Mesenchymal stem cell (in vitro differentiated cells and primary cell): Measurements from ENCODE around the gene ZNF407.

Experiments
- DNase-seq: peaks from one replicate; pipeline ENCODE4 v3.0.0-alpha.2; 2013
- H2AFZ ChIP-seq: one replicate; pipeline ENCODE4 v1.6.1; 2013; ENCODE audit warnings: low read depth, mild to moderate bottlenecking, control low read depth, inconsistent platforms, low read length, moderate library complexity
- H2AK5ac ChIP-seq: 2 replicates; pipeline ENCODE4 v1.6.1; 2013; ENCODE audit warnings: low read length, moderate library complexity, mild to moderate bottlenecking, inconsistent platforms; ENCODE audit not compliant: severe bottlenecking
- H2BK120ac ChIP-seq: one replicate; pipeline ENCODE4 v1.6.1; 2013; ENCODE audit warnings: low read depth, mild to moderate bottlenecking, inconsistent platforms, low read length, moderate library complexity
- H2BK12ac ChIP-seq, 2 experiments: one replicate each; pipeline ENCODE4 v1.6.1; 2013; ENCODE audit warnings: inconsistent platforms in 2 of 2, low read length in 2 of 2, mild to moderate bottlenecking in 2 of 2, moderate library complexity in 2 of 2, control low read depth in 1 of 2
- H2BK15ac ChIP-seq: one replicate; pipeline ENCODE4 v1.6.1; 2013; ENCODE audit warnings: mild to moderate bottlenecking, low read depth, inconsistent platforms; ENCODE audit not compliant: poor library complexity, severe bottlenecking
- H2BK5ac ChIP-seq: 2 replicates; pipeline ENCODE4 v1.6.1; 2013; ENCODE audit warnings: low read depth, mild to moderate bottlenecking, low read length, control low read depth, inconsistent platforms; ENCODE audit not compliant: poor library complexity, severe bottlenecking
- H3K14ac ChIP-seq, 2 experiments: one replicate each; pipeline ENCODE4 v1.6.1; 2013; ENCODE audit warnings: inconsistent platforms in 2 of 2, low read length in 2 of 2, control low read depth in 1 of 2, mild to moderate bottlenecking in 1 of 2, moderate library complexity in 1 of 2
- H3K18ac ChIP-seq, 2 experiments: one replicate each; pipeline ENCODE4 v1.6.1; 2013; ENCODE audit warnings: inconsistent platforms in 2 of 2, low read length in 2 of 2, control low read depth in 1 of 2, low read depth in 1 of 2, mild to moderate bottlenecking in 1 of 2
- H3K23ac ChIP-seq, 2 experiments: one replicate each; pipeline ENCODE4 v1.6.1; 2013; ENCODE audit warnings: inconsistent platforms in 2 of 2, low read length in 2 of 2, mild to moderate bottlenecking in 2 of 2, moderate library complexity in 2 of 2, control low read depth in 1 of 2
- H3K27ac ChIP-seq: 2 replicates; pipeline ENCODE4 v1.5.1; 2013; ENCODE audit warnings: mild to moderate bottlenecking, moderate library complexity, low read length, control low read depth, inconsistent platforms; ENCODE audit not compliant: poor library complexity, severe bottlenecking
- H3K27me3 ChIP-seq, 2 experiments: 2 replicates each; pipeline versions ENCODE4 v1.6.1 to v1.7.0; 2013; ENCODE audit warnings: low read length in 2 of 2, mild to moderate bottlenecking in 2 of 2, moderate library complexity in 2 of 2, control low read depth in 1 of 2, inconsistent platforms in 1 of 2; ENCODE audit not compliant: control insufficient read depth in 1 of 2, insufficient read depth in 1 of 2
- H3K36me3 ChIP-seq, 2 experiments: 2 replicates each; pipeline versions ENCODE4 v1.6.1 to v1.7.0; 2013; ENCODE audit warnings: low read length in 2 of 2, control low read depth in 1 of 2, inconsistent platforms in 1 of 2, low read depth in 1 of 2, mild to moderate bottlenecking in 1 of 2; ENCODE audit not compliant: insufficient read depth in 2 of 2, control insufficient read depth in 1 of 2
- H3K4ac ChIP-seq, 2 experiments: one replicate each; pipeline ENCODE4 v1.6.1; 2013; ENCODE audit warnings: inconsistent platforms in 2 of 2, low read length in 2 of 2, mild to moderate bottlenecking in 2 of 2, moderate library complexity in 2 of 2, control low read depth in 1 of 2, low read depth in 1 of 2
- H3K4me1 ChIP-seq: 2 replicates; pipeline ENCODE4 v1.6.1; 2013; ENCODE audit warnings: low read depth, low read length, control low read depth; ENCODE audit not compliant: control insufficient read depth, insufficient read depth
- H3K4me2 ChIP-seq: 2 replicates; pipeline ENCODE4 v1.6.1; 2013; ENCODE audit warnings: low read length, mild to moderate bottlenecking, inconsistent platforms; ENCODE audit not compliant: poor library complexity, severe bottlenecking
- H3K4me3 ChIP-seq, 2 experiments: 2 replicates each; pipeline versions ENCODE4 v1.5.1 to v1.7.0; 2013; ENCODE audit warnings: low read length in 2 of 2, mild to moderate bottlenecking in 2 of 2, control low read depth in 1 of 2, low read depth in 1 of 2; ENCODE audit not compliant: insufficient read depth in 1 of 2
- H3K79me1 ChIP-seq: replicated peaks from 2 replicates; pipeline ENCODE4 v1.6.1; 2013; ENCODE audit warnings: mild to moderate bottlenecking, control low read depth, low read length, inconsistent platforms; ENCODE audit not compliant: poor library complexity, severe bottlenecking
- H3K9ac ChIP-seq: 2 replicates; pipeline ENCODE4 v1.7.0; 2013; ENCODE audit warnings: mild to moderate bottlenecking, low read length, moderate library complexity
- H3K9me3 ChIP-seq: 2 replicates; pipeline ENCODE4 v1.7.0; 2013; ENCODE audit warnings: mild to moderate bottlenecking, low read length; ENCODE audit not compliant: control insufficient read depth
- H4K8ac ChIP-seq: one replicate; pipeline ENCODE4 v1.6.1; 2013; ENCODE audit warnings: inconsistent platforms, mild to moderate bottlenecking, low read length, moderate library complexity
- H4K91ac ChIP-seq: one replicate; pipeline ENCODE4 v1.6.1; 2013; ENCODE audit warnings: mild to moderate bottlenecking, low read length, inconsistent platforms
- WGBS: methylation state at CpG from one replicate; pipeline ENCODE4 v1.1.7; 2013; ENCODE audit warnings: mixed read lengths; 5-methylcytosine and 5-hydroxymethylcytosine counted together

Gene ZNF407

GRCh38 chr18:74775239-74775638, 177.6 kb downstream of the ZNF407 start:
- H3K4ac ChIP-seq: no peak overlapping the region
- DNase-seq: peak; percentile 55
- H2AFZ ChIP-seq: no peak overlapping the region
- H3K4me3 ChIP-seq: no peak overlapping the region
- H3K4me1 ChIP-seq: no peaks in the 10 kb centered on the region
- H3K23ac ChIP-seq: no peak overlapping the region
- no peak overlapping the region for H2AK5ac ChIP-seq
- H2BK5ac ChIP-seq: no peak overlapping the region
- no peak overlapping the region for H4K91ac ChIP-seq
- no peak overlapping the region for H3K27ac ChIP-seq
- 100% methylated on average over 1 of the region's 3 CpGs for WGBS
- no peaks in the 10 kb centered on the region for H3K27me3 ChIP-seq
- H3K36me3 ChIP-seq: no peaks in the 10 kb centered on the region
- no peak overlapping the region for H2BK120ac ChIP-seq
- no peak overlapping the region for H2BK15ac ChIP-seq
- no peak overlapping the region for H3K9ac ChIP-seq
- H3K18ac ChIP-seq: no peak overlapping the region
- H3K14ac ChIP-seq: no peak overlapping the region
- H3K9me3 ChIP-seq: no peaks in the 10 kb centered on the region
- H4K8ac ChIP-seq: no peak overlapping the region
- no peak overlapping the region for H3K4me2 ChIP-seq
- H2BK12ac ChIP-seq: no peak overlapping the region
- H3K79me1 ChIP-seq: peaks cover 2% of the 10 kb centered on the region

GRCh38 chr18:74778191-74778847, 180.6 kb downstream of the ZNF407 start:
- Histone ChIP-seq H3K27ac (no peak overlapping the region), H3K4me1 (no peaks in the 10 kb centered on the region), H2BK12ac (no peak overlapping the region), H4K8ac (no peak overlapping the region), H3K9ac (no peak overlapping the region), H3K4ac (no peak overlapping the region), H3K23ac (no peak overlapping the region), H2BK120ac (no peak overlapping the region), H3K4me3 (no peak overlapping the region), H2BK5ac (no peak overlapping the region), H2BK15ac (no peak overlapping the region), H3K27me3 (no peaks in the 10 kb centered on the region), H2AK5ac (no peak overlapping the region), H4K91ac (no peak overlapping the region), H3K36me3 (peaks cover 0 to under 1% of the 10 kb centered on the region in 2 experiments), H3K79me1 (no peaks in the 10 kb centered on the region), H3K4me2 (no peak overlapping the region), H3K14ac (no peak overlapping the region), H3K9me3 (no peaks in the 10 kb centered on the region), H2AFZ (no peak overlapping the region), H3K18ac (no peak overlapping the region)
- no peak for DNase-seq
- WGBS: 95% methylated on average over 6 of the region's 6 CpGs

GRCh38 chr18:74784752-74785151, 187.1 kb downstream of the ZNF407 start:
- no peak for DNase-seq

GRCh38 chr18:74785632-74786031, 188.0 kb downstream of the ZNF407 start:
- no peak for DNase-seq
- Histone ChIP-seq H2BK15ac (no peak overlapping the region), H3K79me1 (no peaks in the 10 kb centered on the region), H3K23ac (no peak overlapping the region), H3K14ac (peak overlapping the region in 1 of 2 experiments; percentile 2), H2BK12ac (no peak overlapping the region), H3K36me3 (peaks cover 3 to 15% of the 10 kb centered on the region in 2 experiments), H3K4me3 (no peak overlapping the region), H2BK5ac (no peak overlapping the region), H3K18ac (no peak overlapping the region), H3K27ac (no peak overlapping the region), H4K8ac (peak overlapping the region; percentile 12), H3K4me1 (no peaks in the 10 kb centered on the region), H4K91ac (no peak overlapping the region), H3K4ac (no peak overlapping the region), H3K4me2 (no peak overlapping the region), H3K9ac (no peak overlapping the region), H2BK120ac (no peak overlapping the region), H2AK5ac (no peak overlapping the region), H3K27me3 (no peaks in the 10 kb centered on the region), H3K9me3 (no peaks in the 10 kb centered on the region), H2AFZ (no peak overlapping the region)
- WGBS: 96% methylated on average over 5 of the region's 6 CpGs

More at GRCh38 chr18:74784752-74785151, 187.1 kb downstream of the ZNF407 start:
- H3K23ac ChIP-seq: no peak overlapping the region
- 95% methylated on average over 3 of the region's 6 CpGs for WGBS
- H3K36me3 ChIP-seq: peaks cover 3 to 15% of the 10 kb centered on the region in 2 experiments
- no peak overlapping the region for H2AK5ac ChIP-seq
- no peak overlapping the region for H3K9ac ChIP-seq
- no peak overlapping the region for H2BK12ac ChIP-seq
- H2AFZ ChIP-seq: no peak overlapping the region
- H3K4ac ChIP-seq: no peak overlapping the region
- H3K4me3 ChIP-seq: no peak overlapping the region
- no peak overlapping the region for H4K91ac ChIP-seq
- H3K27ac ChIP-seq: no peak overlapping the region
- H3K14ac ChIP-seq: no peak overlapping the region
- H3K4me2 ChIP-seq: no peak overlapping the region
- H3K18ac ChIP-seq: no peak overlapping the region
- H2BK15ac ChIP-seq: no peak overlapping the region
- H2BK120ac ChIP-seq: no peak overlapping the region
- H3K79me1 ChIP-seq: no peaks in the 10 kb centered on the region
- H2BK5ac ChIP-seq: no peak overlapping the region
- H3K9me3 ChIP-seq: no peaks in the 10 kb centered on the region
- no peak overlapping the region for H4K8ac ChIP-seq
- no peaks in the 10 kb centered on the region for H3K4me1 ChIP-seq
- no peaks in the 10 kb centered on the region for H3K27me3 ChIP-seq
